Colonic mucosa (tissue), 4 donors: ENCODE measurements around the gene LPGAT1. TPM values are rescaled to one million over a fixed set of nuclear protein-coding genes. Genes with fewer than 3 reads are reported as not detected.

Experiments
- DNase-seq: peaks from one replicate; pipeline ENCODE4 v3.0.0-alpha.2; 2020
- H3K27ac ChIP-seq: fragments of 200-600 bp; one replicate; pipeline ENCODE4 v1.8.0; 2021
- H3K27me3 ChIP-seq: fragments of 200-600 bp; one replicate; pipeline ENCODE4 v1.8.0; 2021
- H3K36me3 ChIP-seq: fragments of 200-600 bp; one replicate; pipeline ENCODE4 v1.8.0; 2021
- H3K4me1 ChIP-seq: fragments of 200-600 bp; one replicate; pipeline ENCODE4 v1.8.0; 2021; ENCODE audit warnings: mild to moderate bottlenecking
- H3K4me3 ChIP-seq: fragments of 200-600 bp; one replicate; pipeline ENCODE4 v1.8.0; 2021
- H3K9ac ChIP-seq, 2 donors: one replicate each; pipeline ENCODE4 v1.7.0; 2013; ENCODE audit warnings: control low read depth in 2 of 2, low read depth in 2 of 2, low read length in 2 of 2
- H3K9me3 ChIP-seq: fragments of 200-600 bp; one replicate; pipeline ENCODE4 v1.8.0; 2021
- intact Hi-C: fragments of 100-400 bp; cut with DNase I; formaldehyde crosslinking; loops from one replicate; pipeline ENCODE4 v1.14.1; 2022
- total RNA-seq, 2 donors: library from RNA; stranded (reverse); fragmentation: NEBNext Ultra II Directional in 1 of 2; extraction: Animal tissue kit (Norgen Biotek cat#: 25700) in 1 of 2; gene quantifications; one replicate each; pipeline ENCODE4 v1.2.1, GENCODE V29; 2021
- TF ChIP-seq, protein P1 (sequence below): fragments of 200-600 bp; IDR thresholded peaks from one replicate; pipeline ENCODE4 v1.8.0; 2022; ENCODE audit warnings: antibody characterized with exemption, mild to moderate bottlenecking
- donor health status: healthy.
- donor health status: DM: no; HTN: no; CAD: no.
- donor health status: DM: no; HTN: no; CAD: no.

The LPGAT1 gene
- total RNA-seq, 2 donors from 2014 or later, result 44.2 to 50.8 TPM

DNA sequence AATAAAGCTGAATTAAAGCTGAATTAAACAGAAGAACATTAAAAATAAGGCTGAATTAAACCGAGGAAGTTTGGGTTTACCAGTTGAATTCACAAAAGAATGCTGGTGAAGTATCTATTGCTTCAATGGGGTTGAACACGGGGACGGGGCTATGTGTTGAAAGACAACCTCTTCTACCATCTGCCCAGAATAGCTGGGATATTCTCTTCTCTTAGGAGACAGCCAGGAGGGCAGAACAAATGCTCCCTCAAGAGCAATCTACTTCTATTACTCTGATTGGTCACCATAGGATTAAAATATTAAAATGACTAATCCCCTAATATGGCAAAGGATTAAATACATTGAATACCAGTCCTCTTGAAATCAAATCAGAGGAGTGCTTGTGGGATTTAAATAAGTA lies 68.4 kb downstream of the LPGAT1 start:
- Histone ChIP-seq H3K36me3 (no peaks in the 10 kb centered on the region), H3K9ac (no peak overlapping the region), H3K27me3 (no peaks in the 10 kb centered on the region), H3K27ac (no peak overlapping the region), H3K4me1 (no peaks in the 10 kb centered on the region), H3K4me3 (no peak overlapping the region), H3K9me3 (no peaks in the 10 kb centered on the region)
- intact Hi-C loops, result no loop called here
- DNase-seq, result no peak
- TF ChIP-seq, protein P1, sequence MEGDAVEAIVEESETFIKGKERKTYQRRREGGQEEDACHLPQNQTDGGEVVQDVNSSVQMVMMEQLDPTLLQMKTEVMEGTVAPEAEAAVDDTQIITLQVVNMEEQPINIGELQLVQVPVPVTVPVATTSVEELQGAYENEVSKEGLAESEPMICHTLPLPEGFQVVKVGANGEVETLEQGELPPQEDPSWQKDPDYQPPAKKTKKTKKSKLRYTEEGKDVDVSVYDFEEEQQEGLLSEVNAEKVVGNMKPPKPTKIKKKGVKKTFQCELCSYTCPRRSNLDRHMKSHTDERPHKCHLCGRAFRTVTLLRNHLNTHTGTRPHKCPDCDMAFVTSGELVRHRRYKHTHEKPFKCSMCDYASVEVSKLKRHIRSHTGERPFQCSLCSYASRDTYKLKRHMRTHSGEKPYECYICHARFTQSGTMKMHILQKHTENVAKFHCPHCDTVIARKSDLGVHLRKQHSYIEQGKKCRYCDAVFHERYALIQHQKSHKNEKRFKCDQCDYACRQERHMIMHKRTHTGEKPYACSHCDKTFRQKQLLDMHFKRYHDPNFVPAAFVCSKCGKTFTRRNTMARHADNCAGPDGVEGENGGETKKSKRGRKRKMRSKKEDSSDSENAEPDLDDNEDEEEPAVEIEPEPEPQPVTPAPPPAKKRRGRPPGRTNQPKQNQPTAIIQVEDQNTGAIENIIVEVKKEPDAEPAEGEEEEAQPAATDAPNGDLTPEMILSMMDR, result no peak

DNA sequence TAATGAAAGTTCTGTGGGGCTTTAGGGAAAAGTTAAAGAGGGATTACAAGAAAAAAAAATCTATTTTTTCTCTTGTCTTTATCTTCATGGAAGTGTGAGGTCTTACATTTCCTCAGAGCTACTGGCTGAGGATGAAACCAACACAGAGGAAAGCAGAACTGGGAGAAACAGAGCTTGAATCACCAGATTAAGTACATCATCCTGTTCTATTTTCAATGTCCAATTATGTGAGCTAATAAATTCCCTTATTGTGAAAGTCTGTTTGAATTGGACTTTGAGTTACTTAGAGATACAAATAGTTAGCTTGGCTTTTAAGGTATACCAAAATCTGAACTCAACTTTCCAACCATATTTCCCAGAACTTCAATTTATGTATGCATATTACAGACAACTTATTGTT lies 69.2 kb downstream of the LPGAT1 start:
- TF ChIP-seq, protein P1, result no peak
- Histone ChIP-seq H3K27ac (no peak overlapping the region), H3K9me3 (no peaks in the 10 kb centered on the region), H3K27me3 (no peaks in the 10 kb centered on the region), H3K9ac (no peak overlapping the region), H3K36me3 (no peaks in the 10 kb centered on the region), H3K4me1 (no peaks in the 10 kb centered on the region), H3K4me3 (no peak overlapping the region)
- intact Hi-C loops, result no loop called here
- no peak for DNase-seq

DNA sequence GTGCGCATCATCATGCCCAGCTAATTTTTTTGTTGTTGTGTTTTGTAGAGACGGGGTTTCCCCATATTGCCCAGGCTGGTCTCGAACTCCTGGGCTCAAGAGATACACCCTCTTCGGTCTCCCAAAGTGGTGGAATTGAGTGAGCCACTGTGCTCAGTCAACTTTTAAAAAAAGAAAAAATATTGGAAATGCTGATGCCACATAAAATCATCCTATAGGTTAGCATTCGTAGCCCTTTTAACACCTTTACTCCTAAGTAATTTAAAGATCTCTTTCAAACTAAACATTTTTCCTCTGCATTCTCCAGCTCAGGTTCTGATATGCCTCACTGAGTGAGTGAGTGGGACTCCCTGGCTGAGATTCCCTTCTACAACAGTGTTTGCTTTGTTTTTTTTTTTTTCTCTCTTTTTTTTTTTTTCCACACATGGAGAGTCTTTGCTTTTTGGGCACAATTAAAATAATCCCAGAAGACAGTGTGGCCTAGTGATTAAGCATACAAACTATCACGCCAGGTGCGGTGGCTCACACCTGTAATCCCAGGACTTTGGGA lies 74.0 kb downstream of the LPGAT1 start:
- intact Hi-C loops, result no loop called here
- H3K9me3 ChIP-seq, result no peaks in the 10 kb centered on the region
- no peaks in the 10 kb centered on the region for H3K4me1 ChIP-seq
- no peaks in the 10 kb centered on the region for H3K36me3 ChIP-seq
- no peak overlapping the region for H3K27ac ChIP-seq
- no peaks in the 10 kb centered on the region for H3K27me3 ChIP-seq
- no peak overlapping the region for H3K4me3 ChIP-seq
- H3K9ac ChIP-seq, result no peak overlapping the region
- no peak for DNase-seq
- TF ChIP-seq, protein P1, result no peak

DNA sequence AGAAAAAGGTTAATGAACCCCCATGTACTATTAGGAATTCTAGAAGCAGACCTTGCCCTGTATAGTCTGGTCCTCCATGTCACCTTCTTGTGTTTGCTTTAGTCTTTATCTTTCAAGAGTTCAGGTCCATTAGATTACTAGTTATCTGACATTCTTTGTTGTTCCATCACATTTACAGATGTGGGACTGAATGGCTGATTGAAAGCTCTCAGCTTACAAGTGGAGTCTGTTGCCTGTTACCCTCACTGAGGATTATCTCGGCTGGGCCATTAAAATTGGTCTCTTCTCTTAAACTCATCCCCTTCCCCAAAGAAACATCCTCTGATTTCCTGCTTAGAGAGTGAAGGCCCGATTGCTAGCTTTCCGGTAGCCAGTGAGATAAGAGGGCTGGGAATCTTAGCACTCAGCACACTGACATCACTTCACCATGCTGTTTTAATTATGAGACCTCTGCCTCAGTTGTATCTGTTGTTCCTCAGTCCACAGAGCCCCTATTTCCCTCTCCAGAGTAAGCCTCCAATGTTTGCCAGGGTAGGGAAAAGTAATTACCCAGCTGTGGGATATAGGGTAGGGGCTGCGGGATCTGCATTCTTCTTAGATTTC lies 76.8 kb downstream of the LPGAT1 start:
- H3K27ac ChIP-seq, result no peak overlapping the region
- no peaks in the 10 kb centered on the region for H3K27me3 ChIP-seq
- H3K36me3 ChIP-seq, result no peaks in the 10 kb centered on the region
- no peaks in the 10 kb centered on the region for H3K4me1 ChIP-seq
- DNase-seq, result no peak
- H3K4me3 ChIP-seq, result no peak overlapping the region
- H3K9ac ChIP-seq, result no peak overlapping the region
- TF ChIP-seq, protein P1, result no peak
- no peaks in the 10 kb centered on the region for H3K9me3 ChIP-seq
- intact Hi-C loops, result no loop called here

DNA sequence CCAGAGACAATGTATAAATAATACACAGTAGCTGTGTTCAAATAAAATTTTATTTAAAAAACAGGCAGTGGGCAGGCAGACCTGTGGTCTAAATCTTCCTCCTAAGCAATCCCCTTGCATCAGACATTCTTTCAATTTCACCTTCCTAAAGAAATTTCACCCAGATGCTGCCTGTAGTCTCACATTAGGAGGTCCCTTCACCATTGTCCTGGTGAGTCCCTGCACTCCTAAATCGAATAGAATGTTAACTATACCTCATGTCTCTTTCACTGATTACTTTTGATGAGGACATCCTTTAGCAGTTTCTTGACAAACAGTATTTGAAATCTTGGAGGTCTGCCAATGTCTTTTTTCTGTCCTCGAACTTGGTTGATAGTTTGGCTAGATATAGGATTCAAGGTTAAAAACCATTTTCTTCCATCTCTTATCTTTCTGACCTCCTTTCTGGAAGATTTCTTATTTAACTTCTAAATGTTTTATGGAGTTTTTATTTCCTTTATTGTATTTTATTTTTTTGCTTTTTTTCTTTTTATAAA lies 77.5 kb downstream of the LPGAT1 start:
- H3K9ac ChIP-seq, result no peak overlapping the region
- TF ChIP-seq, protein P1, result no peak

More for the DNA sequence above, 77.5 kb downstream of the LPGAT1 start:
- Histone ChIP-seq H3K27me3 (no peaks in the 10 kb centered on the region), H3K4me3 (no peak overlapping the region), H3K4me1 (no peaks in the 10 kb centered on the region), H3K9me3 (no peaks in the 10 kb centered on the region), H3K36me3 (no peaks in the 10 kb centered on the region), H3K27ac (no peak overlapping the region)
- DNase-seq, result no peak
- intact Hi-C loops, result no loop called here
